Breast epithelium (tissue), 4 donors: ENCODE measurements around the gene SPATA31A5. TPM values are rescaled to one million over a fixed set of nuclear protein-coding genes. Genes with fewer than 3 reads are reported as not detected.
"Not testable (repeated sequence)": the region's sequence is repeated elsewhere in the genome, so short reads cannot be mapped to it uniquely, and the experiment has no call there.

Source experiments
- DNase-seq, 2 donors: peaks; one replicate each; pipeline ENCODE4 v3.0.0-alpha.2; 2019; ENCODE audit warnings: low spot score in 2 of 2
- H3K27ac ChIP-seq, 2 donors: fragments of 200-600 bp; sonication (generic) in 1 of 2; one replicate each; pipeline ENCODE4 v1.5.1; 2016 to 2019; ENCODE audit warnings: mild to moderate bottlenecking in 1 of 2
- H3K27me3 ChIP-seq, 2 donors: fragments of 200-600 bp; sonication (generic) in 1 of 2; one replicate each; pipeline versions ENCODE4 v1.5.1 to v1.6.0; 2017 to 2019; ENCODE audit warnings: control low read depth in 1 of 2, mild to moderate bottlenecking in 1 of 2
- H3K36me3 ChIP-seq: fragments of 200-600 bp; one replicate; pipeline ENCODE4 v1.5.1; 2019
- H3K4me1 ChIP-seq, 2 donors: fragments of 200-600 bp; sonication (generic); one replicate each; pipeline ENCODE4 v1.5.1; 2016 to 2019; ENCODE audit warnings: control low read depth in 1 of 2
- H3K4me3 ChIP-seq, 3 donors: fragments of 200-600 bp; sonication (generic); 1 replicate in 2 of 3; 2 replicates in 1 of 3; pipeline ENCODE4 v1.5.1; 2016 to 2019; ENCODE audit warnings: mild to moderate bottlenecking in 3 of 3, moderate library complexity in 2 of 3
- H3K9me3 ChIP-seq, 2 donors: fragments of 200-600 bp; sonication (generic) in 1 of 2; one replicate each; pipeline ENCODE4 v1.5.1; 2016 to 2019; ENCODE audit warnings: control low read depth in 1 of 2
- intact Hi-C: fragments of 100-400 bp; cut with DNase I; formaldehyde crosslinking; loops from one replicate; pipeline ENCODE4 v1.15.1; 2023; ENCODE audit warnings: low total_unique reads
- total RNA-seq, 3 donors: library from RNA; depleted of rRNA; stranded (reverse); fragments of >200 nt; gene quantifications; one replicate each; pipeline ENCODE4 v1.1.0, GENCODE V29; 2016

Gene SPATA31A5
- total RNA-seq, result not detected

GRCh38 chr9:60914107-60914506, at the start of gene SPATA31A5:
Gene SPATA31A5, plus strand, starts transcription at chr9:60914407. Its CDS starts 29 bp downstream, at chr9:60914436.
- intact Hi-C loops, H3K36me3 ChIP-seq, H3K4me3 ChIP-seq, H3K27me3 ChIP-seq, H3K9me3 ChIP-seq, H3K4me1 ChIP-seq, H3K27ac ChIP-seq, DNase-seq: not testable (repeated sequence)

- intact Hi-C loops, DNase-seq, H3K4me1 ChIP-seq: not testable (repeated sequence)
Measured at GRCh38 chr9:60962990-60963350, 48.8 kb downstream of the SPATA31A5 start.

GRCh38 chr9:60966382-60966781, 52.2 kb downstream of the SPATA31A5 start:
- H3K9me3 ChIP-seq, H3K4me1 ChIP-seq, H3K27me3 ChIP-seq, intact Hi-C loops, H3K27ac ChIP-seq, DNase-seq, H3K36me3 ChIP-seq, H3K4me3 ChIP-seq: not testable (repeated sequence)

More at GRCh38 chr9:60962990-60963350, 48.8 kb downstream of the SPATA31A5 start:
- not testable (repeated sequence) for H3K4me3 ChIP-seq, H3K27ac ChIP-seq, H3K9me3 ChIP-seq, H3K36me3 ChIP-seq, H3K27me3 ChIP-seq
